PC-3 (cell line): ENCODE results near the gene ZNF14. TPM values are rescaled to one million over a fixed set of nuclear protein-coding genes. Genes with fewer than 3 reads are reported as not detected.
A peak's percentile ranks its signal among the peaks of the same experiment; 100 is the strongest.

ENCODE experiments used
- ATAC-seq: fragments of 200-7000 bp; cut with Tn5 transposase; 2 replicates; pipeline ENCODE4 v1.9.1; 2020; ENCODE audit warnings: mild to moderate bottlenecking, moderate library complexity
- BruUV-seq: library from RNA; stranded (reverse); fragments of 400-500 nt; replicated peaks from 2 replicates; lab custom pipeline; 2021; lab: Mats Ljungman, UMichigan
- CTCF ChIA-PET: fragments of 300-600 bp; sonication (Branson Sonifier 250); formaldehyde crosslinking; loops from one replicate; lab custom pipeline; 2022; ENCODE audit warnings: antibody characterized with exemption; lab: Charles Lee
- POLR2A ChIA-PET: fragments of 300-600 bp; sonication (Branson Sonifier 250); formaldehyde crosslinking; loops from one replicate; lab custom pipeline; 2022; ENCODE audit warnings: antibody characterized with exemption; ENCODE audit not compliant: unreplicated experiment; lab: Charles Lee
- DNase-seq: peaks from one replicate; pipeline ENCODE4 v3.0.0-alpha.2; 2015
- H2AFZ ChIP-seq: fragments of 300-600 bp; sonication (generic); 2 replicates; pipeline ENCODE4 v1.6.0; 2016; ENCODE audit warnings: antibody characterized with exemption, low read length
- H3F3A ChIP-seq: fragments of 300-600 bp; sonication (generic); one replicate; pipeline ENCODE4 v1.6.0; 2017; ENCODE audit warnings: antibody characterized with exemption, low read length, control low read depth, mild to moderate bottlenecking; ENCODE audit not compliant: unreplicated experiment
- H3K27ac ChIP-seq: fragments of 300-600 bp; sonication (generic); 2 replicates; pipeline ENCODE4 v1.5.1; 2016; ENCODE audit warnings: mild to moderate bottlenecking, low read length
- H3K27me3 ChIP-seq: fragments of 300-600 bp; sonication (generic); 2 replicates; pipeline ENCODE4 v1.6.1; 2016; ENCODE audit warnings: low read length, mixed read lengths
- H3K36me3 ChIP-seq: fragments of 300-600 bp; sonication (generic); 2 replicates; pipeline ENCODE4 v1.6.1; 2016; ENCODE audit warnings: low read depth, mixed run types, low read length, mixed read lengths
- H3K4me1 ChIP-seq: fragments of 300-600 bp; sonication (generic); 2 replicates; pipeline ENCODE4 v1.5.1; 2016; ENCODE audit warnings: low read length; ENCODE audit not compliant: insufficient read depth
- H3K4me2 ChIP-seq: fragments of 300-600 bp; sonication (generic); 2 replicates; pipeline ENCODE4 v1.6.0; 2016; ENCODE audit warnings: low read length
- H3K4me3 ChIP-seq: fragments of 300-600 bp; sonication (generic); 2 replicates; pipeline ENCODE4 v1.5.1; 2016; ENCODE audit warnings: mild to moderate bottlenecking, low read length, mixed read lengths
- H3K79me2 ChIP-seq: fragments of 300-600 bp; sonication (generic); 2 replicates; pipeline ENCODE4 v1.6.1; 2017; ENCODE audit warnings: low read length, mixed read lengths
- H3K9ac ChIP-seq: fragments of 300-600 bp; sonication (generic); 2 replicates; pipeline ENCODE4 v1.6.0; 2016; ENCODE audit warnings: mild to moderate bottlenecking, low read length
- H3K9me2 ChIP-seq: fragments of 300-600 bp; sonication (generic); replicated peaks from 2 replicates; pipeline ENCODE4 v1.6.1; 2016; ENCODE audit warnings: mixed run types, low read length, mixed read lengths
- H3K9me3 ChIP-seq: fragments of 300-600 bp; sonication (generic); 2 replicates; pipeline ENCODE4 v1.6.1; 2016; ENCODE audit warnings: low read length, mixed read lengths
- H4K20me1 ChIP-seq: fragments of 300-600 bp; sonication (generic); 2 replicates; pipeline ENCODE4 v1.6.1; 2016; ENCODE audit warnings: low read length, mixed read lengths
- CTCF ChIP-seq: fragments of 300-600 bp; sonication (generic); conservative IDR thresholded peaks from 2 replicates; pipeline ENCODE4 v1.5.1; 2017; ENCODE audit warnings: antibody characterized with exemption, low read depth, mild to moderate bottlenecking, low read length
- EZH2 ChIP-seq: fragments of 300-600 bp; sonication (generic); IDR thresholded peaks from one replicate; pipeline ENCODE4 v1.6.1; 2017; ENCODE audit warnings: antibody characterized with exemption, mild to moderate bottlenecking, low read length; ENCODE audit not compliant: unreplicated experiment
- EZH2phosphoT487 ChIP-seq: fragments of 300-600 bp; sonication (generic); IDR thresholded peaks from 2 replicates; pipeline ENCODE4 v1.6.1; 2018; ENCODE audit warnings: mild to moderate bottlenecking, antibody characterized with exemption, low read length, borderline replicate concordance
- intact Hi-C: fragments of 100-400 bp; cut with micrococcal nuclease; formaldehyde crosslinking; loops from 2 replicates; pipeline ENCODE4 v1.9.0; 2023
- total RNA-seq: library from RNA; depleted of rRNA; stranded (reverse); fragments of >200 nt; gene quantifications from 2 replicates; pipeline ENCODE4 v1.2.3, GENCODE V29; 2014

ZNF14 gene
- total RNA-seq, 1 experiment from 2014 or later: 3.0 TPM

DNA sequence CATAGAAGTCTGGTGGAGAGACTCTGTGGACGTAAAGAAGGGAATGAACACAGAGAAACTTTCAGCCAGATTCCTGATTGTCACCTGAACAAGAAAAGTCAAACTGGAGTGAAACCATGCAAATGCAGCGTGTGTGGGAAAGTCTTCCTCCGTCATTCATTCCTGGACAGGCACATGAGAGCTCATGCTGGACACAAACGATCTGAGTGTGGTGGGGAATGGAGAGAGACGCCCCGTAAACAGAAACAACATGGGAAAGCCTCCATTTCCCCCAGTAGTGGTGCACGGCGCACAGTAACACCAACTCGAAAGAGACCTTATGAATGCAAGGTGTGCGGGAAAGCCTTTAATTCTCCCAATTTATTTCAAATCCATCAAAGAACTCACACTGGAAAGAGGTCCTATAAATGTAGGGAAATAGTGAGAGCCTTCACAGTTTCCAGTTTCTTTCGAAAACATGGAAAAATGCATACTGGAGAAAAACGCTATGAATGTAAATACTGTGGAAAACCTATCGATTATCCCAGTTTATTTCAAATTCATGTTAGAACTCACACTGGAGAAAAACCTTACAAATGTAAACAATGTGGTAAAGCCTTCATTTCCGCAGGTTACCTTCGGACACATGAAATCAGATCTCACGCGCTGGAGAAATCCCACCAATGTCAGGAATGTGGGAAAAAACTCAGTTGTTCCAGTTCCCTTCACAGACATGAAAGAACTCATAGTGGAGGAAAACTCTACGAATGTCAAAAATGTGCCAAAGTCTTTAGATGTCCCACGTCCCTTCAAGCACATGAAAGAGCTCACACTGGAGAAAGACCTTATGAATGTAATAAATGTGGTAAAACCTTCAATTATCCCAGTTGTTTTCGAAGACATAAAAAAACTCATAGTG, 53.5 kb downstream of the ZNF14 start:
- TSS peak; percentile 17 for BruUV-seq
- TF ChIP-seq EZH2: no peak
- no peak for TF ChIP-seq EZH2phosphoT487
- TF ChIP-seq CTCF: no peak
- POLR2A ChIA-PET: no interaction called here

DNA sequence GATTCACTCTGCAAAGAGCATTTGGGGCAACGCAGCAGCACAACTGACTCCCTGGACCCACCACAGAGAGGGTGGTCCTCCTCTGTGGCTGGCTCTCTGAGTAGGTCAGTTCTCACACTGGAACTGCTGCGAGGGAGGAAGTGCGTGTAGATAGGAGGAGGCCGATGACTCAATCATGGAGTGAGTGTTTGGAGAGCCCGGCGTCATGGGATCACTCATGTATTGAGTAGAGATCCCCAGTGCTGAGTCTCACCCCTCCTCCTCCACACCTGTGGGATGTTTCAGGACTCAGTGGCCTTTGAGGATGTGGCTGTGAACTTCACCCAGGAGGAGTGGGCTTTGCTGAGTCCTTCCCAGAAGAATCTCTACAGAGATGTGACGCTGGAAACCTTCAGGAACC, 55.3 kb downstream of the ZNF14 start:
- intact Hi-C loops: no loop called here
- H3K27ac ChIP-seq: no peak overlapping the region
- no peak overlapping the region; the same call in 1 of the 2 replicates for H3K4me3 ChIP-seq
- ATAC-seq (no peak), DNase-seq (no peak)
- BruUV-seq: no TSS peak
- no peaks in the 10 kb centered on the region for H4K20me1 ChIP-seq
- H3K27me3 ChIP-seq: no peaks in the 10 kb centered on the region
- H3F3A ChIP-seq: no peaks in the 10 kb centered on the region
- POLR2A ChIA-PET: no interaction called here
- H3K4me1 ChIP-seq: no peaks in the 10 kb centered on the region
- H3K9ac ChIP-seq: no peak overlapping the region
- H3K79me2 ChIP-seq: no peaks in the 10 kb centered on the region
- no peak overlapping the region for H2AFZ ChIP-seq
- no peaks in the 10 kb centered on the region for H3K9me2 ChIP-seq
- peaks cover 74% of the 10 kb centered on the region for H3K36me3 ChIP-seq
- peaks cover 44% of the 10 kb centered on the region for H3K9me3 ChIP-seq
- TF ChIP-seq CTCF: no peak
- no peak for TF ChIP-seq EZH2phosphoT487
- no peak for TF ChIP-seq EZH2
- CTCF ChIA-PET: no interaction called here
- H3K4me2 ChIP-seq: no peak overlapping the region

More for the DNA sequence above, 53.5 kb downstream of the ZNF14 start:
- DNase-seq (no peak), ATAC-seq (no peak)
- Histone ChIP-seq H3K27ac (no peak overlapping the region), H3K4me1 (no peaks in the 10 kb centered on the region), H3F3A (no peaks in the 10 kb centered on the region), H3K4me2 (no peak overlapping the region), H4K20me1 (no peaks in the 10 kb centered on the region), H3K36me3 (peaks cover 64% of the 10 kb centered on the region), H3K27me3 (no peaks in the 10 kb centered on the region), H3K9me3 (peaks cover 44% of the 10 kb centered on the region), H3K9ac (no peak overlapping the region), H3K4me3 (no peak overlapping the region), H2AFZ (no peak overlapping the region), H3K9me2 (no peaks in the 10 kb centered on the region), H3K79me2 (no peaks in the 10 kb centered on the region)
- intact Hi-C loops: no loop called here
- CTCF ChIA-PET: no interaction called here

GRCh38 chr19:19674315-19674714, 58.6 kb downstream of the ZNF14 start:
- Histone ChIP-seq H2AFZ (no peak overlapping the region), H3K9me3 (peaks cover 31% of the 10 kb centered on the region), H3F3A (no peaks in the 10 kb centered on the region), H3K79me2 (peaks cover 14% of the 10 kb centered on the region), H3K27ac (no peak overlapping the region), H3K27me3 (no peaks in the 10 kb centered on the region), H3K9me2 (no peaks in the 10 kb centered on the region), H3K4me1 (peaks cover 9% of the 10 kb centered on the region), H3K36me3 (peaks cover 61% of the 10 kb centered on the region), H3K9ac (no peak overlapping the region), H3K4me2 (no peak overlapping the region), H3K4me3 (no peak overlapping the region), H4K20me1 (no peaks in the 10 kb centered on the region)
- no peak for TF ChIP-seq EZH2phosphoT487
- no peak for TF ChIP-seq CTCF
- no peak for TF ChIP-seq EZH2
- no TSS peak for BruUV-seq
- DNase-seq (no peak), ATAC-seq (no peak)
- ChIA-PET POLR2A (no interaction called here), CTCF (no interaction called here)
- intact Hi-C loops: no loop called here
